Measurements from ENCODE around the gene CTDSP1.

GRCh38 chr2:218419630-218420216 lies 20.1 kb downstream of the CTDSP1 start:
- TF ChIP-seq, protein P1, sequence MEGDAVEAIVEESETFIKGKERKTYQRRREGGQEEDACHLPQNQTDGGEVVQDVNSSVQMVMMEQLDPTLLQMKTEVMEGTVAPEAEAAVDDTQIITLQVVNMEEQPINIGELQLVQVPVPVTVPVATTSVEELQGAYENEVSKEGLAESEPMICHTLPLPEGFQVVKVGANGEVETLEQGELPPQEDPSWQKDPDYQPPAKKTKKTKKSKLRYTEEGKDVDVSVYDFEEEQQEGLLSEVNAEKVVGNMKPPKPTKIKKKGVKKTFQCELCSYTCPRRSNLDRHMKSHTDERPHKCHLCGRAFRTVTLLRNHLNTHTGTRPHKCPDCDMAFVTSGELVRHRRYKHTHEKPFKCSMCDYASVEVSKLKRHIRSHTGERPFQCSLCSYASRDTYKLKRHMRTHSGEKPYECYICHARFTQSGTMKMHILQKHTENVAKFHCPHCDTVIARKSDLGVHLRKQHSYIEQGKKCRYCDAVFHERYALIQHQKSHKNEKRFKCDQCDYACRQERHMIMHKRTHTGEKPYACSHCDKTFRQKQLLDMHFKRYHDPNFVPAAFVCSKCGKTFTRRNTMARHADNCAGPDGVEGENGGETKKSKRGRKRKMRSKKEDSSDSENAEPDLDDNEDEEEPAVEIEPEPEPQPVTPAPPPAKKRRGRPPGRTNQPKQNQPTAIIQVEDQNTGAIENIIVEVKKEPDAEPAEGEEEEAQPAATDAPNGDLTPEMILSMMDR (IDR thresholded peaks at IDR 0.05 in 8 of 11, conservative IDR thresholded peaks at IDR 0.05 in 3 of 11) = no peak
- no peak for TF ChIP-seq POLR2AphosphoS5 (IDR thresholded peaks at IDR 0.05)

All from spleen (tissue), 7 donors.